Stimulated activated CD8-positive, alpha-beta memory T cell treated with anti-CD3 and anti-CD28 coated beads, Interleukin-12 subunit alpha, Interleukin-12 subunit beta, amount 100 ng/mL, for 1 hour (primary cell): Measurements from ENCODE around the gene STAU1.
"Not testable (repeated sequence)": the region's sequence is repeated elsewhere in the genome, so short reads cannot be mapped to it uniquely, and the experiment has no call there.

ENCODE experiments used
- DNase-seq: peaks from one replicate; pipeline ENCODE4 v3.0.0-alpha.2; 2020; ENCODE audit warnings: low read depth

The STAU1 gene

GRCh38 chr20:49203746-49204145, 15.6 kb upstream of the STAU1 start:
- DNase-seq, result no peak

DNA sequence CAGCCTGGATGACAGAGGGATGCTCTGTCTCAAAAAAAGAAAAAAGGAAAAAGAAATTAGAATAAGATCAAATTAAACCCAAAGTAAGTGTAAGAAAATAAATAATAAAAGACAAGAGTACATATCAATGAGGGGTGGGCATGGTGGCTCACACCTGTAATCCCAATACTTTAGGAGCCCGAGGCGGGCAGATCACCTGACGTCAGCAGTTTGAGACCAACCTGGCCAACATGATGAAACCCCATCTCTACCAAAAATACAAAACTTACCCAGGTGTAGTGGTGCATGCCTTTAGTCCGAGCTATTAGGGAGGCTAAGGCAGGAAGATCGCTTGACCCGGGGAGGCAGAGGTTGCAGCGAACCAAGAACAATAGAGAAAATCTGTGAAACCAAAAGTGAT, 14.9 kb upstream of the STAU1 start:
- DNase-seq, result no peak

DNA sequence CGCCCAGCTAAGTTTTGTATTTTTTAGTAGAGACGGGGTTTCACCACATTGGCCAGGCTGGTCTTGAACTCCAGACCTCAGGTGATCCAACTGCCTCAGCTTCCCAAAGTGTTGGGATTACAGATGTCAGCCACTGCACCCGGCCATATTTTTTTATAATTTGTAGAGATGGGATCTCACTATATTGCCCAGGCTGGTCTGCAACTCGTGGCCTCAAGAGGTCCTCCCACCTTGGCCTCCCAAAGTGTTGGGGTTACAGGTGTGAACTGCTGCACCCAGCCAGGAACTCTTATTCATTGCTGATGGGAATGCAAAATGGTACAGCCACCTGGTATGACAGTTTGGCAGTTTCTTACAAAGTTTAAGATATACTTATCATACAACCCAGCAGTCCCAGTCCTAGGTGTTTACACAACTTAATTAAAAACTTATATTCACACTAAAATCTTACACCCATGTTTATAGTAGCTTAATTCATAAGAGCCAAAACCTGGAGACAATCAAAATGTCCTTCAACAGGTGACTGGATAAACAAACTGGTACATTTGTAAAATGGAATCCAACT, 11.7 kb upstream of the STAU1 start:
- DNase-seq, result no peak

- DNase-seq, result not testable (repeated sequence)
Observed at GRCh38 chr20:49192944-49193518, 4.9 kb upstream of the STAU1 start.

DNA sequence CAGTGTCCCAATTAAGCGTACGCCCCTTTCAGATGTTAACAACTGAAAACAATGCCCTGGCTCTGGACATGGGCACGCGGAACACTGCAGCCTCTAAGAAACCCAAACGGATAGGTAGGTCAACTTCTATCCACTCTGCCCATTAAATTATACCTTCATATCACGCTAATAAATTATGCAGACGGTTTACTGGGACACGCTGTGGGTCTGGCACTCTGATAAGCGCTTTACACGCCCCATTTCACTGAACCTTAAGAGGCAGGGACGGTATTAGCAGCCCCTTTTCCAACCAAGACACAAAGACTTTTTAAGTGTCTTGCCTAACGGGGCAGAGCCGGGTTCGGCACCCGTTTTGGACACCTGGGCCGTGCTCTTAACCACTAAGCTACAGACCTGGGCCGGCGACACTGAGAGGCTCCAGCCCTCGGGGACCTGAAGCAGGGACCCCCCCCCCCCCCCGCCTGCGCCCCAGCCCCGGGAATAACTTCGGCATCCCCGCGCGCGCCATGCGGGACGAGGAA, 744 bp downstream of the STAU1 start:
- DNase-seq, result no peak

GRCh38 chr20:49186535-49187329, 1.4 kb downstream of the STAU1 start:
- DNase-seq, result peak; percentile 56

GRCh38 chr20:49185071-49185761, 2.9 kb downstream of the STAU1 start:
- DNase-seq, result no peak

- no peak for DNase-seq
Observed at GRCh38 chr20:49184691-49185070, 3.5 kb downstream of the STAU1 start.

GRCh38 chr20:49184084-49184501, 4.0 kb downstream of the STAU1 start:
- not testable (repeated sequence) for DNase-seq

DNA sequence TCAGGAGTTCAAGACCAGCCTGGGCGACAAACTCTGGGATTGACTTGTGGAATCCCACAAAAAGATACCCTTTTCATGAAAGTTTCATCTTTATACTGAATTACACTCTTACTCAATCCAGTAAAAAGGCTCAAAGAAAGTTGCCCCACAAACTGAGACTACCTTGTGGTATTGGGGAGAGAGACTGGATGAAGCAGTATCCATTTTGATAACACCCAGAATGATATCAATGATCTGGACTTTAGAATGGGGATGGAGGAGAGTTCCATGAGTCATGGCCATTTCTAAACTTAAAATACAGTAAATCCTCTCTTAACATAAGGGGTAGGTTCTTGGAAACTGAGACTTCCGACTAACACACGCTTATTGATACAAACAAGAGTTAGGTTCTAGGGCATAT, 4.7 kb downstream of the STAU1 start:
- DNase-seq, result no peak

GRCh38 chr20:49181265-49181877, 6.8 kb downstream of the STAU1 start:
- no peak for DNase-seq

- no peak for DNase-seq
Observed at GRCh38 chr20:49179368-49180277, 8.5 kb downstream of the STAU1 start.

- DNase-seq, result no peak
Observed at GRCh38 chr20:49174183-49174582, 14.0 kb downstream of the STAU1 start.

DNA sequence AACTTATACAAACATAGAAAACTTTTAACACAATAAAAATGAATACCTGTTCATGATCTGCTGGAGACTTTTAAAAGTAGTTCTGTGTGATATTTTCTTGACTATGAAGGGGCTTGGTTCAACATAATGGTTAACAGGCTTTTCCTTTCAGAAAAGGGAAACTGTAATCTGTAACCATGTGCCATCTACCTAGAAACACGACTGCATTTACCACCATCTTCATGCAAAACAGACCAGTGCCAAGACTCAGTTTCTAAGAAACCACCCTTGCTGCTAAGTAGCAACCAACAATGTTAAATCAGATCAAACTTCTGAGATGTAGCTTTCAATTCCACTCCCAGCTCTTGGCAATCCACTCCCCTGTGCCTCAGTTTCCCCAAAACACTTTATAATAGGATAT, 15.7 kb downstream of the STAU1 start:
- DNase-seq, result no peak

GRCh38 chr20:49171909-49172308, 16.2 kb downstream of the STAU1 start:
- DNase-seq, result no peak

- no peak for DNase-seq
Observed at GRCh38 chr20:49170714-49171113, 17.4 kb downstream of the STAU1 start.

GRCh38 chr20:49169547-49169946, 18.6 kb downstream of the STAU1 start:
- DNase-seq, result no peak

DNA sequence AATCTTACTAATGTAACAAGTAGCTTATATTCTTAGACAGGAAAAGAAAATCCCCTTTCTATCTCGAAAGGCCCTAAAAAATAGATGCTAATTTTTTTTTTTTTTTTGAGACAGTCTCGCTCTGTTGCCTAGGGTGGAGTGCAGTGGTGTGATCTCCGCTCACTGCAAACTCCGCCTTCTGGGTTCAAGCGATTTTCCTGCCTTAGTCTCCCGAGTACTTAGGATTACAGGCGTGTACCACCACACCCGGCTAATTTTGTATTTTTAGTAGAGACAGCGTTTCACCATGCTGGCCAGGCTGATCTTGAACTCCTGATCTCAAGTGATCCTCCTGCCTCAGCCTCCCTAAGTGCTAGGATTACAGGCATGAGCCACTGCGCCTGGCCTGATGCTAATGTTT, 19.3 kb downstream of the STAU1 start:
- not testable (repeated sequence) for DNase-seq

DNA sequence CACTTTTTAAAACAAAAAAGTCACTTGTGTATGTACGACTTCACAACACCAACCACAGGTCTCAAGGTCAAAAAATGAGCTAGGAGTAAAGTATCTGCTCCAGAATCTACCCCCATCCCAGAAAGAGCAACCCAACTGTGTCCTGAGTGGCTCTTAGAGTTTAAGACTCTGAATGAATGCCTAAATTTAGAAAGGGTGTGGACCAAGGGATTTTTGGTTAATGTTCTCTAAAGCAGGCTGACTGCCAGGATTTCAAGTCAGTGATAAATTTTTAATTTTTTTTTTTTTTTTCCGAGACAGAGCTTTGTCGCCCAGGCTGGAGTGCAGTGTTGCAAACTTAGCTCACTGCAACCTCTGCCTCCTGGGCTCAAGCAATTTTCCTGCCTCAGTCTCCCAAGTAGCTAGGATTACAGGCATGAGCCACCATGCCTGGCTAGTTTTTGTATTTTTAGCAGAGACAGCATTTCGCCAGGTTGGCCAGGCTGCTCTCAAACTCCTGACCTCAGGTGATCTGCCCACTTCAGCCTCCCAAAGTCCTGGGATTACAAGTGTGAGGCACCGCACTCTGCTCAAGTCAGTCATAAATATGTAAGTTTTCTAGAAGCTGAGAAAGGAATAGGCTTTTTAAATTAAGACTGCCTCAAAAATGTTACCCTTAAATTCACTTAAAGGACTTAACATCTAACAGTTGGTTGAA, 20.2 kb downstream of the STAU1 start:
- no peak for DNase-seq
